Measurements from ENCODE around the gene TTC39B.
"Not testable (repeated sequence)": the region's sequence is repeated elsewhere in the genome, so short reads cannot be mapped to it uniquely, and the experiment has no call there.

Gene TTC39B

GRCh38 chr9:15262581-15262980 is 44.4 kb downstream of the TTC39B start:
- no peak for DNase-seq

GRCh38 chr9:15256426-15256825 is 50.6 kb downstream of the TTC39B start:
- DNase-seq, result no peak

GRCh38 chr9:15253786-15254185 is 53.2 kb downstream of the TTC39B start:
- DNase-seq, result no peak

GRCh38 chr9:15253197-15253596 is 53.8 kb downstream of the TTC39B start:
- DNase-seq, result no peak

GRCh38 chr9:15249981-15250380 is 57.0 kb downstream of the TTC39B start:
- no peak for DNase-seq

GRCh38 chr9:15249042-15249818 is 57.8 kb downstream of the TTC39B start:
- DNase-seq, result peak; percentile 30

GRCh38 chr9:15248621-15249020 is 58.4 kb downstream of the TTC39B start:
- no peak for DNase-seq

GRCh38 chr9:15248081-15248480 is 58.9 kb downstream of the TTC39B start:
- DNase-seq, result no peak

- no peak for DNase-seq
These were observed 60.3 kb downstream of the TTC39B start for GRCh38 chr9:15246708-15247107.

- no peak for DNase-seq
These were observed 60.8 kb downstream of the TTC39B start for GRCh38 chr9:15246243-15246642.

GRCh38 chr9:15244001-15244441 is 63.0 kb downstream of the TTC39B start:
- DNase-seq, result peak; percentile 65

- no peak for DNase-seq
These were observed 63.9 kb downstream of the TTC39B start for GRCh38 chr9:15243081-15243480.

- no peak for DNase-seq
These were observed 66.1 kb downstream of the TTC39B start for GRCh38 chr9:15240927-15241326.

GRCh38 chr9:15239816-15240215 is 67.2 kb downstream of the TTC39B start:
- DNase-seq, result no peak

GRCh38 chr9:15238646-15239045 is 68.4 kb downstream of the TTC39B start:
- DNase-seq, result no peak

GRCh38 chr9:15235658-15236057 is 71.4 kb downstream of the TTC39B start:
- no peak for DNase-seq

GRCh38 chr9:15233941-15234490 is 73.0 kb downstream of the TTC39B start:
- DNase-seq, result not testable (repeated sequence)

- not testable (repeated sequence) for DNase-seq
These were observed 74.2 kb downstream of the TTC39B start for GRCh38 chr9:15232706-15233280.

- DNase-seq, result no peak
These were observed 75.0 kb downstream of the TTC39B start for GRCh38 chr9:15231788-15232635.

- no peak for DNase-seq
These were observed 77.6 kb downstream of the TTC39B start for GRCh38 chr9:15229409-15229808.

- no peak for DNase-seq
These were observed 79.5 kb downstream of the TTC39B start for GRCh38 chr9:15227491-15227890.

GRCh38 chr9:15225564-15226126 is 81.4 kb downstream of the TTC39B start:
- no peak for DNase-seq

GRCh38 chr9:15222313-15222712 is 84.7 kb downstream of the TTC39B start:
- no peak for DNase-seq
